ENCODE measurements around the gene MPZL2.
"Not testable (repeated sequence)": the region's sequence is repeated elsewhere in the genome, so short reads cannot be mapped to it uniquely, and the experiment has no call there.

Gene MPZL2

GRCh38 chr11:118263695-118264568, at the start of gene MPZL2:
Gene MPZL2, minus strand, starts transcription at chr11:118264297. Its CDS starts 144 bp downstream, at chr11:118264153.
- peak within 1 kb of the TSS; percentile 31 for H3K4me3 ChIP-seq (ENCODE audit: low read depth, low read length)
- TF ChIP-seq, protein P1, sequence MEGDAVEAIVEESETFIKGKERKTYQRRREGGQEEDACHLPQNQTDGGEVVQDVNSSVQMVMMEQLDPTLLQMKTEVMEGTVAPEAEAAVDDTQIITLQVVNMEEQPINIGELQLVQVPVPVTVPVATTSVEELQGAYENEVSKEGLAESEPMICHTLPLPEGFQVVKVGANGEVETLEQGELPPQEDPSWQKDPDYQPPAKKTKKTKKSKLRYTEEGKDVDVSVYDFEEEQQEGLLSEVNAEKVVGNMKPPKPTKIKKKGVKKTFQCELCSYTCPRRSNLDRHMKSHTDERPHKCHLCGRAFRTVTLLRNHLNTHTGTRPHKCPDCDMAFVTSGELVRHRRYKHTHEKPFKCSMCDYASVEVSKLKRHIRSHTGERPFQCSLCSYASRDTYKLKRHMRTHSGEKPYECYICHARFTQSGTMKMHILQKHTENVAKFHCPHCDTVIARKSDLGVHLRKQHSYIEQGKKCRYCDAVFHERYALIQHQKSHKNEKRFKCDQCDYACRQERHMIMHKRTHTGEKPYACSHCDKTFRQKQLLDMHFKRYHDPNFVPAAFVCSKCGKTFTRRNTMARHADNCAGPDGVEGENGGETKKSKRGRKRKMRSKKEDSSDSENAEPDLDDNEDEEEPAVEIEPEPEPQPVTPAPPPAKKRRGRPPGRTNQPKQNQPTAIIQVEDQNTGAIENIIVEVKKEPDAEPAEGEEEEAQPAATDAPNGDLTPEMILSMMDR (IDR thresholded peaks at IDR 0.05; ENCODE audit: low read depth, low read length, missing control alignments): no peak
- no peak for DNase-seq (ENCODE audit: low read depth)

GRCh38 chr11:118313242-118313641, 49.1 kb upstream of the MPZL2 start:
- TF ChIP-seq, protein P1 (IDR thresholded peaks at IDR 0.05; ENCODE audit: low read depth, low read length, missing control alignments): no peak
- H3K4me3 ChIP-seq (ENCODE audit: low read depth, low read length): no peak overlapping the region

GRCh38 chr11:118312328-118312727, 48.2 kb upstream of the MPZL2 start:
- TF ChIP-seq, protein P1 (IDR thresholded peaks at IDR 0.05; ENCODE audit: low read depth, low read length, missing control alignments): no peak
- DNase-seq (ENCODE audit: low read depth): no peak
- H3K4me3 ChIP-seq (ENCODE audit: low read depth, low read length): no peak overlapping the region

More at GRCh38 chr11:118313242-118313641, 49.1 kb upstream of the MPZL2 start:
- no peak for DNase-seq (ENCODE audit: low read depth)

- no peak for DNase-seq (ENCODE audit: low read depth)
- no peak overlapping the region for H3K4me3 ChIP-seq (ENCODE audit: low read depth, low read length)
- TF ChIP-seq, protein P1 (IDR thresholded peaks at IDR 0.05; ENCODE audit: low read depth, low read length, missing control alignments): no peak
These were observed 47.4 kb upstream of the MPZL2 start for GRCh38 chr11:118311518-118311917.

DNA sequence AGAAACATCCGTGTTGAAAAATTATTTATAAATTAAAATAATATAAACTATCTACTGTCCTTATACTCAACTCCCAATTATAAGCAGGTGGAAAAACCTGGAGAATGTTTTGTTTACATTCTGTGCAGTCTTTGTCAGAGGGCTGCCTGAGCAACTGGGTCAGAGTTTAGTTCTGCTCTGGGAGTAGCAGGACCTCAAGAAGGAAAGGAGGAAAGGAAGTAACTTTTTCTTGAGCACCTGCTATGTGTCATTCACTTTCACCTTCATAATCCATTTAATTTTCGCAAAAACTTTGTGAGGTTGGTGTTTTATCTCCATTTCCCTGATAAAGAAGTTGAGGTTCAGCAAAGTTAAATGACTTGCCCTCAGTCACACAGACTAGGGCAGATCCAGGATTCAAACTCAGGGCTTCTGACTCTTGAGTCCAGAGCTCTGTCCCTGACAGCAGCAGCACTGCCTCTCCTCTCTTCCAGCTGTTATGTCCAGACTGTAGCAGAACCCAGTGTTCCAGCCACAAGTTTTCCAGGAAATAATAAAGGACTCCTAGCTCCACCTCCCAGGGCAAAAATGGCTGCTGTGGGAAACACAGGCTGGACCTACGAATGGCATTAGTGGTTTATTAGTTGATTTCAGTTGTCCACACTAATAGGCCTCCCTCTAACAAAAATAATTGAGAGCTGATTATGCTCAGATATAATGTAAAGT, 46.8 kb upstream of the MPZL2 start:
- DNase-seq (ENCODE audit: low read depth): no peak
- TF ChIP-seq, protein P1 (IDR thresholded peaks at IDR 0.05; ENCODE audit: low read depth, low read length, missing control alignments): no peak
- H3K4me3 ChIP-seq (ENCODE audit: low read depth, low read length): no peak overlapping the region

- no peak for DNase-seq (ENCODE audit: low read depth)
- no peak overlapping the region for H3K4me3 ChIP-seq (ENCODE audit: low read depth, low read length)
- TF ChIP-seq, protein P1 (IDR thresholded peaks at IDR 0.05; ENCODE audit: low read depth, low read length, missing control alignments): no peak
These were observed 46.2 kb upstream of the MPZL2 start for GRCh38 chr11:118310271-118310670.

DNA sequence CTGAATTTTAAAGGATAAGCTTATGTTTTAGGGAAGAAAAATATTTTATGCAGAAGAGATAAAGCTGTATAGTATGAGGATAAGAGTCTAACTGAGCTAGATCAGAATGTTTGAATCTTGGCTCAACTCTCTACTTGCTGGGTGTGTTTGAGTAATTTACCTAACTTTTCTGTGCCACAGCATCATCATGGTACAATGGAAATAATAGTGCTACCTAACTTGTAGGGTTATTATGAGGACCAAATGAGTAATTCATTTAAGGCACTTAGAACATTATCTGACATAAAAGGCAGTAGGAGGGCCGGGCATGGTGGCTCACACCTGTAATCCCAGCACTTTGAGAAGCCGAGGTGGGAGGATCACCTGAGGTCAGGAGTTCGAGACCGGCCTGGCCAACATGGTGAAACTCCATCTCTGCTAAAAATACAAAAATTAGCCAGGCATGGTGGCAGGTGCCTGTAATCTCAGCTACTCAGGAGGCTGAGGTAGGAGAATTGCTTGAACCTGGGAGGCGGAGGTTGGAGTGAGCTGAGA, 45.0 kb upstream of the MPZL2 start:
- not testable (repeated sequence) for DNase-seq (ENCODE audit: low read depth); H3K4me3 ChIP-seq (ENCODE audit: low read depth, low read length)

Measured in GM12864 (cell line).